RWPE2 (cell line): Measurements from ENCODE around the gene NID2.
A peak's percentile ranks its signal among the peaks of the same experiment; 100 is the strongest.

Source experiments
- ATAC-seq: fragments of 200-7000 bp; cut with Tn5 transposase; 3 replicates; pipeline ENCODE4 v1.9.1; 2021; ENCODE audit warnings: low read depth
- DNase-seq: peaks from one replicate; pipeline ENCODE4 v3.0.0-alpha.2; 2020; ENCODE audit warnings: low spot score
- H3K27ac ChIP-seq: fragments of 450-650 bp; 2 replicates; pipeline ENCODE4 v1.5.1; 2017; ENCODE audit warnings: mild to moderate bottlenecking; ENCODE audit not compliant: poor library complexity, severe bottlenecking
- H3K27me3 ChIP-seq: fragments of 250-450 bp; sonication (Bioruptor Pico); 2 replicates; pipeline ENCODE4 v1.5.1; 2021; ENCODE audit warnings: mild to moderate bottlenecking, moderate library complexity; ENCODE audit not compliant: insufficient read depth, poor library complexity, severe bottlenecking
- H3K36me3 ChIP-seq: fragments of 250-450 bp; sonication (Bioruptor Pico); 2 replicates; pipeline ENCODE4 v1.5.1; 2020; ENCODE audit warnings: low read depth, mild to moderate bottlenecking, moderate library complexity
- H3K4me1 ChIP-seq: fragments of 250-450 bp; sonication (Bioruptor Pico); 2 replicates; pipeline ENCODE4 v1.5.1; 2021; ENCODE audit warnings: mild to moderate bottlenecking, moderate library complexity; ENCODE audit not compliant: insufficient read depth, poor library complexity, severe bottlenecking
- H3K4me3 ChIP-seq: fragments of 250-450 bp; sonication (Bioruptor Pico); 2 replicates; pipeline ENCODE4 v1.5.1; 2021; ENCODE audit warnings: mild to moderate bottlenecking, moderate library complexity; ENCODE audit not compliant: severe bottlenecking
- H3K9me3 ChIP-seq: fragments of 250-450 bp; sonication (Bioruptor Pico); 2 replicates; pipeline ENCODE4 v1.5.1; 2021; ENCODE audit warnings: mild to moderate bottlenecking, moderate library complexity; ENCODE audit not compliant: severe bottlenecking
- TF ChIP-seq, protein P1 (sequence below): fragments of 450-650 bp; IDR thresholded peaks from one replicate; pipeline ENCODE4 v1.5.1; 2017; ENCODE audit warnings: mild to moderate bottlenecking, moderate library complexity; ENCODE audit not compliant: poor library complexity, severe bottlenecking

The NID2 gene

DNA sequence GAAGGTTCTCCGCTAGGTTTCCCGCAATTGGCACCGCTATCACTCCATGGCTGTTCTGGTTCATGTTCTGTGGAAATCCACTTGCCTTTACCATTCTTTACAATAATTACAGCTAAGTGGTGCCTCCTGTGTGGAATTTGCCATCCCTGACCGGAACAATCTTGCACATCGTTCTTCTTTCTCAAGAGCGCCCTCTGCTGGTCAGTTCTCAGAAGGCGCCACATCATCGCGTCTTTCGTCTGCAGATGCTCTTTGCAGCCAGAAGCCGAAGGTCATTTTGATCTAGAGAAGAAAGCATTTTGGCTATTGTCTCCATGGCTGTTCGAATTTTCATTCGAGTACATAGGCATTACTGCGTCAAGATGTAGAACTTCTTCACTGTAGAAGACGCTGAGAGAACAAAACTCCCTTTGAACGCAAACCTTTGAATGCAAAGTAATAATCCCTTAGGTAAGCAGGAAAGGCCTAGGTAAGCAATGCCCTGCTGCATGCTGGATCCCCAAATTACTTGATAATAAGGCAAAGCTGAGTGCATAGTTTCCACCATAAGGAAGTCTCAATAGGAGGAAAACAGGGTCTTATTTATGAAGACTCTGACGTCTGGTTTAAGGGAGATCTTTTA is 89.7 kb downstream of the NID2 start:
- DNase-seq = no peak
- Histone ChIP-seq H3K4me3 (no peak overlapping the region), H3K27me3 (no peaks in the 10 kb centered on the region), H3K36me3 (no peaks in the 10 kb centered on the region), H3K27ac (no peak overlapping the region), H3K4me1 (no peaks in the 10 kb centered on the region), H3K9me3 (no peaks in the 10 kb centered on the region)
- TF ChIP-seq, protein P1, sequence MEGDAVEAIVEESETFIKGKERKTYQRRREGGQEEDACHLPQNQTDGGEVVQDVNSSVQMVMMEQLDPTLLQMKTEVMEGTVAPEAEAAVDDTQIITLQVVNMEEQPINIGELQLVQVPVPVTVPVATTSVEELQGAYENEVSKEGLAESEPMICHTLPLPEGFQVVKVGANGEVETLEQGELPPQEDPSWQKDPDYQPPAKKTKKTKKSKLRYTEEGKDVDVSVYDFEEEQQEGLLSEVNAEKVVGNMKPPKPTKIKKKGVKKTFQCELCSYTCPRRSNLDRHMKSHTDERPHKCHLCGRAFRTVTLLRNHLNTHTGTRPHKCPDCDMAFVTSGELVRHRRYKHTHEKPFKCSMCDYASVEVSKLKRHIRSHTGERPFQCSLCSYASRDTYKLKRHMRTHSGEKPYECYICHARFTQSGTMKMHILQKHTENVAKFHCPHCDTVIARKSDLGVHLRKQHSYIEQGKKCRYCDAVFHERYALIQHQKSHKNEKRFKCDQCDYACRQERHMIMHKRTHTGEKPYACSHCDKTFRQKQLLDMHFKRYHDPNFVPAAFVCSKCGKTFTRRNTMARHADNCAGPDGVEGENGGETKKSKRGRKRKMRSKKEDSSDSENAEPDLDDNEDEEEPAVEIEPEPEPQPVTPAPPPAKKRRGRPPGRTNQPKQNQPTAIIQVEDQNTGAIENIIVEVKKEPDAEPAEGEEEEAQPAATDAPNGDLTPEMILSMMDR = peak; percentile 98
- peak; percentile 76; the same call in 2 of the 3 replicates for ATAC-seq

DNA sequence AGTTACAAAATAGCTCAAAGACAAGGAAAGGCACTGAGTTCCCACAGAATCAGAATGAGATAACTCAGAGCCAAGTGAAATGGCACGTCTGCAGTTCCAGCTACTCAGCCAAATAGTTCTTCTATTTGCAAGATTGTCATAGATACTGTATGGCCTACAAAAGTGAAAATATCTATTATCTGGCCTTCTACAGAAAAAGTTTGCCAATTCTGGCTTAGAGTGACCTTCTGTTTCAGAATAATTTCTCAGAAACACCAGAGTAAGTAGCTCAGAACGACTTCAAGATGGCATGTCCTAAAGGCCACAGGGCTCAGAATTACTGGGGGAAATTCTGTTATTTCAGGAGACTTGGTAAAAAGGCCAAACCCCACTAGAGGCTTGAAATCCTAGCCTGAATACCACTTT is 90.2 kb downstream of the NID2 start:
- H3K36me3 ChIP-seq = no peaks in the 10 kb centered on the region
- ATAC-seq (no peak), DNase-seq (no peak)
- TF ChIP-seq, protein P1 = no peak
- no peak overlapping the region for H3K27ac ChIP-seq
- no peaks in the 10 kb centered on the region for H3K4me1 ChIP-seq
- no peaks in the 10 kb centered on the region for H3K9me3 ChIP-seq
- H3K27me3 ChIP-seq = no peaks in the 10 kb centered on the region
- H3K4me3 ChIP-seq = no peak overlapping the region

DNA sequence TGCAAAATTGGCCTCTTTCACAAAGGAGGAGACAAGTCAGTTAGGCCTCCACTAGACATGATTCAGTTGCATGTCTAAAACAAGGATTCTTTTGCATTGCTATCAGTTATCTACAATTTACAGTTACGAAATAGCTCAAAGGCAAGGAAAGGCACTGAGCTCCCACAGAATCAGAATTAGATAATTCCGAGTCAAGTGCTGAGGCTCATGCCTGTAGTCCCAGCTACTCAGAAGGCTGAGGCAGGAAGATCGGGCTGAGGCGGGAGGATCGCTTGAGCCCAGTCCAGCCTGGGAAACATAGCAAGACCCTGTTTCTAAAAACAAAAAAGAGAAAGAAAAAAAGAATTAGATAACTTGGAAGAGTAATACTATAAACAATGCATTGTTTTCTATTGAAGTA is 91.8 kb downstream of the NID2 start:
- TF ChIP-seq, protein P1 = no peak
- no peaks in the 10 kb centered on the region for H3K27me3 ChIP-seq
- H3K9me3 ChIP-seq = no peaks in the 10 kb centered on the region
- no peak overlapping the region for H3K27ac ChIP-seq
- H3K36me3 ChIP-seq = no peaks in the 10 kb centered on the region
- H3K4me1 ChIP-seq = no peaks in the 10 kb centered on the region
- H3K4me3 ChIP-seq = no peak overlapping the region
- DNase-seq = no peak
- ATAC-seq = no peak

DNA sequence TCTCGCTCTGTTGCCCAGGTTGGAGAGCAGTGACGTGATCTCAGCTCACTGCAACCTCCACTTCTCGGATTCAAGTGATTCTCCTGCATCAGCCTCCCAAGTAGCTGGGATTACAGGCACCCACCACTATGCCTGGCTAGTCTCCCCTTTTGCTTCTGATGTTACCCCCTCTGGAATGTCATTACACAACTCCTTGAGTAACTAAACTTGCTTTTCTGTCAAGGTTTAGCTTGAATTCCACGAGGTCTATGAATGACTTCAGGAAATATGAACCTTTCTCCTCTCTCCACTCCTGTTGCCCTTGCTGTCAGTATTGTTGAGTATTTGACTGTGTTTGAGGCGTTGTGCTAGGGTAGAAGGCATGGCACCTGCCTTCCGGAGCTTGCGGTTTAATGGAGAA is 96.3 kb downstream of the NID2 start:
- Histone ChIP-seq H3K4me1 (no peaks in the 10 kb centered on the region), H3K36me3 (no peaks in the 10 kb centered on the region), H3K4me3 (no peak overlapping the region), H3K27ac (no peak overlapping the region), H3K9me3 (no peaks in the 10 kb centered on the region), H3K27me3 (peaks cover 18% of the 10 kb centered on the region)
- DNase-seq (no peak), ATAC-seq (no peak)
- TF ChIP-seq, protein P1 = no peak

DNA sequence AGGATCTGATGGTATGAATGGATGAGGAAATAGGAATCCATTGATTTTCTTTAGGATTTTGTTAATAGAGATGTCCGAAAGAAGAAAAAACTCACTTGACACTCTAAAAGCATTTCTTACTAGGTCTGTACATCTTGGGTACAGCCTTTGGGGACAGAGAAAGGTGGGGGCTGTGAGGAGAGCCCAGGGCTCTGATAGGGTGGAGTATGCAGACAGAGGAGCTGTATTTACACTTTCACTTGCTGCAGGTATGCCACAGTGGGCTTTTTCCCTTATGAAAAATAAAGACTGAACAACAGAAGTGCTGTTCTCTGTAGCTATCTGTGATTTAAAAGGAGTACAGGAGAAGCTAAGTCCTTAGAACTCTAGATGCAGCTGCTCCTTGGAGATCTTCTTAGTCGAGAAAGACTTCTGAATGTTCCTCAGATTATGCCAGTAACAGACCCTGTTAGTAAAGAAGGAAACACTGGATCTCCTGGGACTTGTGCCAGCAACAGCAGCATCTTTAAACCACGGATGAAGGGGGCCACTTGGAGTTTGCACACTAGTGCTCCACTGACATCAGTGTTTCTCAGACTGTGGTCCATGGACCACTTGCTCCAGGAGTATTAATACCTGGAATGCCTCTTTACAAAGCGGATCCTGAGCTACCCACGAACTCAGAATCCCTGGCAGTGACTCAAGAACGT is 98.9 kb downstream of the NID2 start:
- DNase-seq = no peak
- ATAC-seq = no peak
- H3K36me3 ChIP-seq = no peaks in the 10 kb centered on the region
- H3K4me3 ChIP-seq = no peak overlapping the region
- no peaks in the 10 kb centered on the region for H3K9me3 ChIP-seq
- peaks cover 23% of the 10 kb centered on the region for H3K27me3 ChIP-seq
- no peak overlapping the region for H3K27ac ChIP-seq
- TF ChIP-seq, protein P1 = no peak
- no peaks in the 10 kb centered on the region for H3K4me1 ChIP-seq
